Neural cell (in vitro differentiated cells): Measurements from ENCODE around the gene SPAG16. TPM values are rescaled to one million over a fixed set of nuclear protein-coding genes. Genes with fewer than 3 reads are reported as not detected.

Source experiments
- H2AFZ ChIP-seq: fragments of 200-600, 300-800 bp; sonication (generic), shearing (Covaris generic); 2 replicates; pipeline ENCODE4 v1.6.0; 2014; ENCODE audit warnings: low read depth, mild to moderate bottlenecking, antibody characterized with exemption, low read length, moderate library complexity
- H3F3A ChIP-seq: fragments of 200-600 bp; shearing (Covaris generic); 2 replicates; pipeline ENCODE4 v1.6.1; 2016; ENCODE audit warnings: mild to moderate bottlenecking, moderate library complexity, mixed read lengths, antibody characterized with exemption, low read length; ENCODE audit not compliant: insufficient read depth, poor library complexity, severe bottlenecking
- H3K27ac ChIP-seq: fragments of 200-600, 300-800 bp; sonication (generic), shearing (Covaris generic); 2 replicates; pipeline ENCODE4 v1.5.1; 2014; ENCODE audit warnings: mild to moderate bottlenecking, low read length, moderate library complexity
- H3K27me3 ChIP-seq: fragments of 300-800, 200-600 bp; sonication (generic), shearing (Covaris generic); 2 replicates; pipeline ENCODE4 v1.6.0; 2014; ENCODE audit warnings: mild to moderate bottlenecking, low read depth, low read length, moderate library complexity; ENCODE audit not compliant: insufficient read depth
- H3K36me3 ChIP-seq: fragments of 300-800, 200-600 bp; sonication (generic), shearing (Covaris generic); 2 replicates; pipeline ENCODE4 v1.5.1; 2014; ENCODE audit warnings: mild to moderate bottlenecking, antibody characterized with exemption, low read length, moderate library complexity; ENCODE audit not compliant: insufficient read depth
- H3K4me2 ChIP-seq: fragments of 300-800, 200-600 bp; sonication (generic), shearing (Covaris generic); 2 replicates; pipeline ENCODE4 v1.6.0; 2014; ENCODE audit warnings: mild to moderate bottlenecking, low read length
- H3K4me3 ChIP-seq: fragments of 300-800, 200-600 bp; sonication (generic), shearing (Covaris generic); 2 replicates; pipeline ENCODE4 v1.5.1; 2014; ENCODE audit warnings: mild to moderate bottlenecking, low read length, moderate library complexity
- H3K79me2 ChIP-seq: fragments of 200-600 bp; shearing (Covaris generic); replicated peaks from 2 replicates; pipeline ENCODE4 v1.6.0; 2014; ENCODE audit warnings: mild to moderate bottlenecking, low read length, moderate library complexity; ENCODE audit not compliant: insufficient read depth
- H3K9ac ChIP-seq: fragments of 300-800, 200-600 bp; sonication (generic), shearing (Covaris generic); 2 replicates; pipeline ENCODE4 v1.6.1; 2016; ENCODE audit warnings: mild to moderate bottlenecking, low read length, mixed read lengths
- H3K9me2 ChIP-seq: fragments of 200-600 bp; shearing (Covaris generic); 2 replicates; pipeline ENCODE4 v1.6.1; 2016; ENCODE audit warnings: mild to moderate bottlenecking, low read length, mixed read lengths; ENCODE audit not compliant: insufficient read depth
- H3K9me3 ChIP-seq: fragments of 200-600, 300-800 bp; sonication (generic), shearing (Covaris generic); 2 replicates; pipeline ENCODE4 v1.6.1; 2016; ENCODE audit warnings: mild to moderate bottlenecking, mixed run types, low read length, moderate library complexity, mixed read lengths
- H4K20me1 ChIP-seq: fragments of 200-600 bp; shearing (Covaris generic); 2 replicates; pipeline ENCODE4 v1.6.1; 2016; ENCODE audit warnings: mild to moderate bottlenecking, mixed run types; ENCODE audit not compliant: insufficient read depth
- CTCF ChIP-seq: fragments of 450-650 bp; IDR thresholded peaks from 2 replicates; pipeline ENCODE4 v1.5.1; 2014; ENCODE audit warnings: antibody characterized with exemption, mild to moderate bottlenecking, moderate library complexity; ENCODE audit not compliant: poor library complexity, severe bottlenecking
- EP300 ChIP-seq: fragments of 450-650 bp; conservative IDR thresholded peaks from 2 replicates; pipeline ENCODE4 v1.6.1; 2014; ENCODE audit warnings: antibody characterized with exemption, mild to moderate bottlenecking, moderate library complexity; ENCODE audit not compliant: poor library complexity, severe bottlenecking
- EZH2 ChIP-seq: fragments of 200-600, 300-800 bp; shearing (Covaris generic), sonication (generic); IDR thresholded peaks from 2 replicates; pipeline ENCODE4 v1.6.1; 2014; ENCODE audit warnings: antibody characterized with exemption, low read length, borderline replicate concordance, mild to moderate bottlenecking; ENCODE audit not compliant: insufficient read depth, poor library complexity, severe bottlenecking
- MXI1 ChIP-seq: fragments of 450-650 bp; conservative IDR thresholded peaks from 2 replicates; pipeline ENCODE4 v1.6.1; 2014; ENCODE audit warnings: antibody characterized with exemption, mild to moderate bottlenecking; ENCODE audit not compliant: poor library complexity, severe bottlenecking
- POLR2AphosphoS5 ChIP-seq: IDR thresholded peaks from 2 replicates; pipeline ENCODE4 v1.6.1; 2012
- RAD21 ChIP-seq: fragments of 450-650 bp; conservative IDR thresholded peaks from 2 replicates; pipeline ENCODE4 v1.6.1; 2014; ENCODE audit warnings: antibody characterized with exemption, mild to moderate bottlenecking, moderate library complexity
- SMC3 ChIP-seq: fragments of 450-650 bp; conservative IDR thresholded peaks from 2 replicates; pipeline ENCODE4 v1.6.1; 2014; ENCODE audit warnings: antibody characterized with exemption, mild to moderate bottlenecking, moderate library complexity; ENCODE audit not compliant: poor library complexity
- TAF1 ChIP-seq: IDR thresholded peaks from 2 replicates; pipeline ENCODE4 v1.6.1; 2012; ENCODE audit warnings: low read depth
- polyA plus RNA-seq: library from polyadenylated mRNA; depleted of rRNA; stranded (reverse); fragments of >200 nt; gene quantifications from 2 replicates; pipeline ENCODE4 v1.2.3, GENCODE V29; 2014
- TF ChIP-seq, protein P1 (sequence below): IDR thresholded peaks from 2 replicates; pipeline ENCODE4 v1.6.1; 2012; ENCODE audit warnings: borderline replicate concordance

The SPAG16 gene
- polyA plus RNA-seq, 1 donor from 2014 or later = 75.4 TPM

GRCh38 chr2:213281156-213281555 is 3.1 kb upstream of the SPAG16 start:
- Histone ChIP-seq H3K9ac (no peak overlapping the region), H3K4me2 (no peak overlapping the region)

GRCh38 chr2:213285404-213285803 is 1.1 kb downstream of the SPAG16 start:
- peak overlapping the region; percentile 90 for H3K4me2 ChIP-seq
- peak overlapping the region; percentile 85 for H3K4me3 ChIP-seq
- H3K36me3 ChIP-seq = no peaks in the 10 kb centered on the region
- H3K27me3 ChIP-seq = no peaks in the 10 kb centered on the region
- no peaks in the 10 kb centered on the region for H4K20me1 ChIP-seq
- H3K79me2 ChIP-seq = peaks cover 17% of the 10 kb centered on the region
- H2AFZ ChIP-seq = no peak overlapping the region
- no peak overlapping the region for H3K27ac ChIP-seq
- TF ChIP-seq RAD21 (no peak), MXI1 (no peak), CTCF (no peak), TAF1 (no peak), POLR2AphosphoS5 (no peak), EP300 (no peak), SMC3 (no peak), EZH2 (no peak)
- TF ChIP-seq, protein P1, sequence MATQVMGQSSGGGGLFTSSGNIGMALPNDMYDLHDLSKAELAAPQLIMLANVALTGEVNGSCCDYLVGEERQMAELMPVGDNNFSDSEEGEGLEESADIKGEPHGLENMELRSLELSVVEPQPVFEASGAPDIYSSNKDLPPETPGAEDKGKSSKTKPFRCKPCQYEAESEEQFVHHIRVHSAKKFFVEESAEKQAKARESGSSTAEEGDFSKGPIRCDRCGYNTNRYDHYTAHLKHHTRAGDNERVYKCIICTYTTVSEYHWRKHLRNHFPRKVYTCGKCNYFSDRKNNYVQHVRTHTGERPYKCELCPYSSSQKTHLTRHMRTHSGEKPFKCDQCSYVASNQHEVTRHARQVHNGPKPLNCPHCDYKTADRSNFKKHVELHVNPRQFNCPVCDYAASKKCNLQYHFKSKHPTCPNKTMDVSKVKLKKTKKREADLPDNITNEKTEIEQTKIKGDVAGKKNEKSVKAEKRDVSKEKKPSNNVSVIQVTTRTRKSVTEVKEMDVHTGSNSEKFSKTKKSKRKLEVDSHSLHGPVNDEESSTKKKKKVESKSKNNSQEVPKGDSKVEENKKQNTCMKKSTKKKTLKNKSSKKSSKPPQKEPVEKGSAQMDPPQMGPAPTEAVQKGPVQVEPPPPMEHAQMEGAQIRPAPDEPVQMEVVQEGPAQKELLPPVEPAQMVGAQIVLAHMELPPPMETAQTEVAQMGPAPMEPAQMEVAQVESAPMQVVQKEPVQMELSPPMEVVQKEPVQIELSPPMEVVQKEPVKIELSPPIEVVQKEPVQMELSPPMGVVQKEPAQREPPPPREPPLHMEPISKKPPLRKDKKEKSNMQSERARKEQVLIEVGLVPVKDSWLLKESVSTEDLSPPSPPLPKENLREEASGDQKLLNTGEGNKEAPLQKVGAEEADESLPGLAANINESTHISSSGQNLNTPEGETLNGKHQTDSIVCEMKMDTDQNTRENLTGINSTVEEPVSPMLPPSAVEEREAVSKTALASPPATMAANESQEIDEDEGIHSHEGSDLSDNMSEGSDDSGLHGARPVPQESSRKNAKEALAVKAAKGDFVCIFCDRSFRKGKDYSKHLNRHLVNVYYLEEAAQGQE = no peak
- no peak overlapping the region for H3K9ac ChIP-seq
- H3F3A ChIP-seq = no peaks in the 10 kb centered on the region
- no peaks in the 10 kb centered on the region for H3K9me3 ChIP-seq
- no peaks in the 10 kb centered on the region for H3K9me2 ChIP-seq

More at GRCh38 chr2:213281156-213281555, 3.1 kb upstream of the SPAG16 start:
- Histone ChIP-seq H2AFZ (no peak overlapping the region), H4K20me1 (no peaks in the 10 kb centered on the region), H3K9me3 (no peaks in the 10 kb centered on the region), H3K9me2 (no peaks in the 10 kb centered on the region), H3K36me3 (no peaks in the 10 kb centered on the region), H3F3A (no peaks in the 10 kb centered on the region), H3K27ac (no peak overlapping the region), H3K4me3 (no peak overlapping the region), H3K27me3 (no peaks in the 10 kb centered on the region), H3K79me2 (peaks cover 14% of the 10 kb centered on the region)
- TF ChIP-seq EP300 (no peak), SMC3 (no peak), TAF1 (no peak), EZH2 (no peak), POLR2AphosphoS5 (no peak), CTCF (no peak), MXI1 (no peak), RAD21 (no peak)
- TF ChIP-seq, protein P1 = no peak
